HG03457 (cell line): ENCODE results near the gene CBX8.

Source experiments
- ATAC-seq: cut with Tn5 transposase; IDR thresholded peaks from one replicate; pipeline ENCODE4 v1.9.1; 2021; ENCODE audit warnings: moderate number of reproducible peaks; ENCODE audit not compliant: unreplicated experiment

The CBX8 gene

GRCh38 chr17:79808763-79809529, 12.1 kb upstream of the CBX8 start:
- no peak for ATAC-seq

GRCh38 chr17:79806863-79807720, 10.2 kb upstream of the CBX8 start:
- no peak for ATAC-seq

- no peak for ATAC-seq
These were observed 9.5 kb upstream of the CBX8 start for GRCh38 chr17:79806446-79806760.

GRCh38 chr17:79804856-79805696, 8.2 kb upstream of the CBX8 start:
- no peak for ATAC-seq

GRCh38 chr17:79803997-79804855, 7.3 kb upstream of the CBX8 start:
- ATAC-seq: no peak

GRCh38 chr17:79803421-79803996, 6.6 kb upstream of the CBX8 start:
- no peak for ATAC-seq

- no peak for ATAC-seq
These were observed 6.0 kb upstream of the CBX8 start for GRCh38 chr17:79802736-79803420.

- ATAC-seq: no peak
These were observed 5.3 kb upstream of the CBX8 start for GRCh38 chr17:79802039-79802735.

GRCh38 chr17:79801156-79802038, 4.5 kb upstream of the CBX8 start:
- no peak for ATAC-seq

GRCh38 chr17:79800325-79801155, 3.7 kb upstream of the CBX8 start:
- ATAC-seq: no peak

- ATAC-seq: no peak
These were observed 2.9 kb upstream of the CBX8 start for GRCh38 chr17:79799538-79800324.

- no peak for ATAC-seq
These were observed 2.3 kb upstream of the CBX8 start for GRCh38 chr17:79799174-79799537.

GRCh38 chr17:79798299-79799173, 1.7 kb upstream of the CBX8 start:
- ATAC-seq: no peak

GRCh38 chr17:79797492-79798298, 818 bp upstream of the CBX8 start:
- ATAC-seq: peak; percentile 21

- no peak for ATAC-seq
These were observed 474 bp downstream of the CBX8 start for GRCh38 chr17:79796444-79796762.
